IPS DF 19.7 (cell line): Measurements from ENCODE around the gene VKORC1.

Experiments
- DNase-seq: peaks from one replicate; pipeline ENCODE4 v3.0.0-alpha.2; 2013; ENCODE audit warnings: low read depth, low spot score

VKORC1 gene

DNA sequence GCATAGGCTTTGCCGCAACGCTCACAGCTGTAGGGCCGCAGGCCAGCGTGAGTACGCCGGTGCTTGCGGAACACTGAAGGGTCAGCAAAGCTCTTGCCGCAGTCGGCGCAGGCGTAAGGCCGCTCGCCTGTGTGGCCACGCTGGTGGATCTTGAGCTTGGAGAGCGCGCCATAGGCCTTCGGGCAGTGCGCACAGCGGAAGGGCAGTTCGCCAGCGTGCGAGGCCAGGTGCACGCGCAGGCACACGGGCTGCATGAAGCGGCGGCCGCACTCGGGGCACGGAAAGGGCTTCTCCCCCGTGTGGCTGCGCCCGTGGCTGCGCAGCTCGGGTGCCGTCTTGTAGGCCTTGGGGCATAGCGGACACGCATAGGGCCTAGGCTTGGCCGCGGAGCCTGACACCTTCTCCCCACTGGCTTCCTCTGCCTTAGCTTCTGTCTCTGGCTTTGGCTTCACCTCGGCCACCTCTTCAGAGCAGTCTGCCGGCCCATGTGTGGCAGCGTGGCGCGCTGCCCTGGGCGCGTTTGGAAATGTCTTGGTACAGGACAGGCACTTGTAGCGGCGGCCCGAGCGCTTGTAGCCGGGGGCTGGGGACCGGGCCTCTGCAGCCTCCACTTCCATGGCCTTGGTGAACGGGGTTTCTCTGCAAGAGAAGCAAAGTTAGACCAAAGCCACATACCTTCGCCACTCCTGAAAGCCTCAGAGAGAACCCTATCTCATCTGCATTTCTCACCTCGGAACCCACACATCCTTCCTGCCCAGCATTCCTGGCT, 30.6 kb downstream of the VKORC1 start:
- no peak for DNase-seq

DNA sequence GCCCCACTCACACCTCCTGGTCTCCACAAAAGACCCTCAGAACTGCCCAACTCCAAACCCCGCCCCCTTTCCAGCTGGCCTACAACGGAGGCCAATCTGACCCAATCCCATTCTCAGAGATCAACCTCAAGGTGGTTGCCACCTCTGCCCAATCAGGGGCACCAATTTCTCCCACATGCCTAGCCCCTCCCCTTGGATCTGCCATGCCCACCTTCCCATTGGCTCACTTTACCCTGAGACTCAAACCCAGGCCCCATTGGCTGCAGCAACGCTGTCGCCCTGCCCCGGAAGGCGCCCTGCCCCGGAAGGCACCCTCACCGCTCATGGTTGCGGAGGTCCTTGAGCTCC, 31.1 kb downstream of the VKORC1 start:
- DNase-seq, result no peak

DNA sequence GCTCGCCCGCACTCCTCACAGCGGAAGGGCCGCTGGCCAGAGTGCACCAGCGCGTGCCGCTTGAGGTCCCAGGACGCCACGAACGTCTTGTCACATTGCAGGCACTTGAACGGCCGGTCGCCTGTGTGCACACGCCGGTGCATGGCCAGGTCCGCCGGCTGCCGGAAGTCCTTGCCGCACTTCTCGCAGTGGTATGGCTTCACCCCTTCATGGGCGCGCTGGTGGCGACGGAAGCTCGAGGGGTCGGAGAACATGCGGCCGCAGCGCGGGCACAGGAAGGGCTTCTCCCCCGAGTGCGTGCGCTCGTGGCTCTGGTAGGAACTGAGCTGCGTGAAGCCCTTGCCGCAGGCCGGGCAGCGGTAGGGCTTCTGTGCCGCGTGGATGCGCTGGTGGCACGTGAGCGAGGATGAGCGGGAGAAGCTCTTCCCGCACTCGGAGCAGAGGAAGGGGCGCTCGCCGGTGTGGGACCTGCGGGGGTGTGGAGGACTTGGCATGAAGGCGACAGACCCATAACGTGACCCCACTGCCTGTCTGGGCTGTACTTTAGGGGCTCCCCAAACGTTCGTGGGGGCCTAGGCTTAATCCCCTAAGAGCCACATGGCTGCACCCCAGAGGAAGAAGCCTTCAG, 32.7 kb downstream of the VKORC1 start:
- no peak for DNase-seq

DNA sequence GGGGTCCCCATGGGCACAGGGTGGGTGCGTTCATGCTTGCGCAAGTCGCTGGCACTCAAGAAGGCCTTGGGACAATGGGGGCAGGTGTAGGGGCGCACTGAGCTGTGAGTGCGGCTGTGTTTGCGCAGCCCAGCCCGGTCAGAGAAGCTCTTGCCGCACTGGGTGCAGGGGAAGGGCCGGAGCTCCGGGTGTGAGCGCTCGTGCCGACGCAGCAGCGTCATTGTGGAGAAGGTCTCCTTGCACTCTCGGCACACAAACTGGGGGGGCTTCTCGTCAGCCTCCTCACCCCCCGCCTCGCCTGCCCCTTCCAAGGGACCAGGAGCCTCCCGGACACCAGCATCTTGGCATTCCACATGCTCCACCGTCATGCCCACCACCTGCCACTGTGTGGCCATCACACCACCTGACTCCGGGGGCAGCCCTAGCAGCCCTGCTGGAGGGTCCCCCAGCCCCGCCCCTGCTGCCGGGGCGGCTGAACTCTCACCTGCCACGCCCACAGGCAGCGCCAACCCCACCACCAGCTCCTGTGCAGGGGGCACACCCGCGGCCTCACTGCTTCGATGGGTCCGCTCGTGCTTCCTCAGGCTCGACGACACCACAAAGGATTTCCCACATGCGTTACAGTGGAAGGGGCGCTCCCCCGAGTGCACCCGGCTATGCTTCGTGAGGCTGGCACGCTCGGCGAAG, 33.3 kb downstream of the VKORC1 start:
- no peak for DNase-seq

DNA sequence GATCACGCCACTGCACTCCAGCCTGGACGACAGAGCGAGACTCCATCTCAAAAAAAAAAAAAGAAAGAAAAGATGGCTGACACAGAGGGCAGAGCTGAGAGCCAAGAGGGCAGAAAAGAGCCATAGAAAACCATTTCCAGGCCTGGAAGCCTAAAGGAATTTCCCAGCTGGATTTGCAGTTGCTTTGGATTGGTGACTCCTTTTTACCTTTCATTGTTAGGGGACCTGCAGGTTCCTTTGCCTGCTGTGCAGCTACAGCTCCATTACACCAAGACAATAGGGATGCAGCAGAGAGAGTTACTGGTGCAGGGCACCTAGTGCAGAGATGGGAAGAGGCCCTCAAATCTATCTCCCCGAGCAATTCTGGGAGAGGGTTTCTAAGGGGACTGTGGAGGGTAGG, 39.0 kb downstream of the VKORC1 start:
- no peak for DNase-seq

DNA sequence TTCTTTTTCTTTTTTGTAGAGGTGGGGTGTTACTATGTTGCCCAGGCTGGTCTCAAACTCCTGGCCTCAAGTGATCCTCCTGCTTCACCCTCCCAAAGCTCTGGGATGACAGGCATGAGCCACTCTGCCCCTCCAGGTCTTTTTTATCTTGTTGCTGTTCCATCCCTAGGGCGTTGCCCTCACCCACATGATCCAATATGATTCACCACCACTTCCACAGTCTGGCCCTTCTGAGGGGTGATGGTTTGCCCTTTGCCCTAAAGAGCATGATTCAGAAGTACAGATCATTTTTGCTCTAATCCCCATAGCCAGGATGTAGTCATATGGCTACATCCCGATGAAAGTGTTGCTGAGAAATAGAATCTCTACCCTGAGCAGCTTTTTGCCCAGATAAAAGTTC, 42.5 kb downstream of the VKORC1 start:
- no peak for DNase-seq

DNA sequence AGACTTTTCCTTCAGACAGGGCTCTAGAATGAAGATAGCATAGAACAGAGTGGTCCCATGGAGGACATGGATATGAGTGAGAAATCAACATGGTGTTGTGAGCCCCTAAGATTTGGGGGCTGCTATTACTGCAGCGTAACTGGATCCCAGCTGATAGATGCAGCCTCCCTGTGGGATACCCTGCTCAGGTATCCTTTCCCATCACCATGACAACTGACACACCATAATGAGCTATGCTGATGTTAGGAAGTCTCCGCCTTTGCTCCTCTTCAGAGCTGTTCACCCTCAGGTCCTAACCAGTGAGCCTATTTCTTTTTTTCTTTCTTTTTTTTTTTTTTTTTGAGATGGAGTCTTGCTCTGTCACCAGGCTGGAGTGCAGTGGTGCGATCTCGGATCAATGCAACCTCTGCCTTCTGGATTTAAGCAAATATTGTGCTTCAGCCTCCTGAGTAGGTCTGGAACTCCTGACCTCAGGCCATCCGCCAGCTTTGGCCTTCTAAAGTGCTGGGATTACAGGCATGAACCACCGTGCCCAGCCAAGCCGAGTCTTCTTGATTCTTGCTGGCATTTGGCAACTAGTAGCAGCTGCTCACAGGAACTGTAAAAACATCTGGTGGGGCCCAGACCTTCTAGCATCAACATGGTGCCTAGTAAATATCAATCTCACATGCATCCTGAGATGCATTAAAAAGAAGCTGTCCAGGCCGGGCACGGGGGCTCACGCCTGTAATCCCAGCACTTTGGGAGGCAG, 44.1 kb downstream of the VKORC1 start:
- no peak for DNase-seq

DNA sequence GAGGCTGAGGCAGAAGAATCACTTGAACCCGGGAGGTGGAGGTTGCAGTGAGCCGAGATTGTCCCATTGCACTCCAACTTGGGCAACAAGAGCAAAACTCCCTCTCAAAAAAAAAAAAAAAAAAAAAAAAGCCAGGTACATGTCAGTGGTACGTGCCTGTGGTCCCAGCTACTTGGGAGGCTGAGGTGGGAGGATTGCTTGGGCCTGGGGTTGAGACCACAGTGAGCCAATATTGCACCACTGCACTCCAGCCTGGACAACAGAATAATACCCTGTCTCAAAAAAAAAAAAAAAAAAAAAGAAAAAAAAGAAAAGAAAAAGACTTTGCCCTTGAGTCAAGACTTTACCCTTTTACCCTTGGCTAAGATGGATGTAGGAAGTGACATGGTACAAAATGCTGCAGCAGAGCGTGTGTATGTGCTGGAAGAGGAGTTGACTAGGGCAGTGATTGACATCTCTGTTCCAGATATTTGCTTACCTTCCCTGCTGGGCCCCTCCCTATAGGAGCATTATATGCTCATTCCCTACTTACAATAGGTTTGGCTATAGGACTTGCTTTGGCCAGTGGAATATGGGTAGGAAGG, 50.6 kb downstream of the VKORC1 start:
- DNase-seq, result no peak

DNA sequence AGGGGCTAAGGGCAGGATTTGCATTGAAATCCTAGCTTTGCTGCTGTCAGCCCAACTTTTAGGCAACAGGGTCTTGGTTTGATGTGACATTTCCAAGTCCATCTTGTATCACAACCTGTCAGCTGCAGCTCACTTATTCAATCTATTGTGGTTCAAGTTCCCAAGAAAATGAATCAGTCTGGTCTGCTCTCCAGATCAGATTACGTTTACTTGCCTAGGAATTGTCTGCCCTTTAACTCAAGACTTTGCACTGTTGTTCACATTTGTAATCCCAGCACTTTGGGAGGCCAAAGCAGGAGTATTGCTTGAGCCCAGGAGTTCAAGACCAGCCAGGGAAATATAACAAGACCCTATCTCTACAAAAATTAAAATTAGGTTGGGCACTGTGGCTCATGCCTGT, 51.2 kb downstream of the VKORC1 start:
- no peak for DNase-seq

DNA sequence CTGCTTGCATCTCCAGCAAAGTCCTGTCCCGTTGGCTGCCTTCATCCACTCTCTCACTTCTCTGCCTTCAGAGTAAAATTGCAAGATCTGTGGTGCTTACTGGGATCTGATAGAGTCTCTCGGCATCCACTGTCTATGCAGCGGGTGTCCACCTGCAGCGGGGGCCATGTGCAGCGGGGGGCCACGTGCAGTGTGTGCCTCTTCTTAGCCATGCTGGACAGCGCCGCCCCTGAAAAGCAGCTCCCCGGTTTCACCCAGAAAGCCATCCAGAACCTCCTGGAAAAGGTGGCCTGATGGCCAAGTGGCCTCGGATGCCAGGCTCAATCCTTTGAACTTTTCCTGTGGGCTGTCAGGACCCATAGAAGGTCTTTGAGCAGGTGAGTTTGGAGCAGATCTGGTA, 51.7 kb downstream of the VKORC1 start:
- DNase-seq, result no peak
